ENCODE measurements around the gene NDUFS2. TPM values are rescaled to one million over a fixed set of nuclear protein-coding genes. Genes with fewer than 3 reads are reported as not detected.
A peak's percentile ranks its signal among the peaks of the same experiment; 100 is the strongest.

The NDUFS2 gene
- total and polyA plus RNA-seq, 9 of the 15 experiments (the other 6 are each of a cell fraction or from before 2014, with no cell fraction given), result 70.0 to 176 (median 141) TPM

DNA sequence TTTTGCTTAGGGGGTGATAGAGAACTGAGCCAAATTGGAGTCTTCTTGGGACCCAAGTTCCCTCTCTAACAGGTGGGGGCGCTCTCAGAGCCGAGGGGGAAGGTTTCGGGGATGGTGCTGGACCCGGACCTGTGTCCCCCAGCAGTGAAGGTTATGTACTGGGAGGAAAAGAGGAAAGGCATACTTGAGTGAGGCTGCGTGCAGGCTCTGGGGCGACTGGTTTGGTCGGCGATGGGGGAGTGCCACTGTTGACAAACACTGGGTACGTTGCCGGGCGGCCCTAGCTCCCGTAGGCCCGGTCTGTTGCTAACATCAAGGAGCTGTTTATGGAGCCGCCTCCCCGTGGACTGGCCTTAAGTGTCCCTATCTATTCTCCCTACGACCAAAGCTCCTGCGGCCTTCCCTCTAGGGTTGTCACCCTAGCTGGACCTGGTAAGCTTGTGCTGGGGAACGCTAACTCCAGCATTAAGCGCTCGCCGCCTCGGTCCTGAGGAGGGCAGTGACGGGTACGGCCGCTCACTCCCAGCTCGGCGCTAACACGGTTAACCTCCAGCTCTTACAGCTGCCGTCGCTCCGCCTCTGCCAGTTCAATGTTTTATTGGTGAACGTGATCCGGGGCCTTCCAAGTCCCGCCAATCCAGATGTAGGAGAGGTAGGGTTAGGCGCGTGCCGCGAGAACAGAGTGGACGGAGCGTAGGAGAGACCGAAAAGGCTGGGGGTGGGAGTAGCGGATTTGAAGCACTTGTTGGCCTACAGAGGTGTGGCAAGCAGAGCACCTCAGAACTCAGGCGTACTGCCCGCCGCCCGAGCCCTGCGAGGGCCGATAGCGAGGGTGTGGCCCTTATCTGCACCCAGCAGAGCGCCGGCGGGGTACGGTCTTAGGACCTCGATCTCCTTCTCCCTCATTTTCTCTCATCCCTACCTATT is 36.2 kb upstream of the NDUFS2 start, which contains the start of gene PPOX (continued):
- TF ChIP-seq, protein P1, sequence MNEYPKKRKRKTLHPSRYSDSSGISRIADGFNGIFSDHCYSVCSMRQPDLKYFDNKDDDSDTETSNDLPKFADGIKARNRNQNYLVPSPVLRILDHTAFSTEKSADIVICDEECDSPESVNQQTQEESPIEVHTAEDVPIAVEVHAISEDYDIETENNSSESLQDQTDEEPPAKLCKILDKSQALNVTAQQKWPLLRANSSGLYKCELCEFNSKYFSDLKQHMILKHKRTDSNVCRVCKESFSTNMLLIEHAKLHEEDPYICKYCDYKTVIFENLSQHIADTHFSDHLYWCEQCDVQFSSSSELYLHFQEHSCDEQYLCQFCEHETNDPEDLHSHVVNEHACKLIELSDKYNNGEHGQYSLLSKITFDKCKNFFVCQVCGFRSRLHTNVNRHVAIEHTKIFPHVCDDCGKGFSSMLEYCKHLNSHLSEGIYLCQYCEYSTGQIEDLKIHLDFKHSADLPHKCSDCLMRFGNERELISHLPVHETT (CRISPR knock-in tag; conservative IDR thresholded peaks at IDR 0.05 in 1 of 2, IDR thresholded peaks at IDR 0.05 in 1 of 2), result peak in 1 of 2 experiments; percentile 88; a peak in 2 of 4 replicates
- TF ChIP-seq, protein P2, sequence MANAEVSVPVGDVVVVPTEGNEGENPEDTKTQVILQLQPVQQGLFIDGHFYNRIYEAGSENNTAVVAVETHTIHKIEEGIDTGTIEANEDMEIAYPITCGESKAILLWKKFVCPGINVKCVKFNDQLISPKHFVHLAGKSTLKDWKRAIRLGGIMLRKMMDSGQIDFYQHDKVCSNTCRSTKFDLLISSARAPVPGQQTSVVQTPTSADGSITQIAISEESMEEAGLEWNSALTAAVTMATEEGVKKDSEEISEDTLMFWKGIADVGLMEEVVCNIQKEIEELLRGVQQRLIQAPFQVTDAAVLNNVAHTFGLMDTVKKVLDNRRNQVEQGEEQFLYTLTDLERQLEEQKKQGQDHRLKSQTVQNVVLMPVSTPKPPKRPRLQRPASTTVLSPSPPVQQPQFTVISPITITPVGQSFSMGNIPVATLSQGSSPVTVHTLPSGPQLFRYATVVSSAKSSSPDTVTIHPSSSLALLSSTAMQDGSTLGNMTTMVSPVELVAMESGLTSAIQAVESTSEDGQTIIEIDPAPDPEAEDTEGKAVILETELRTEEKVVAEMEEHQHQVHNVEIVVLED (CRISPR knock-in tag; IDR thresholded peaks at IDR 0.05), result no peak
- TF ChIP-seq MEF2D (tag; conservative IDR thresholded peaks at IDR 0.05; ENCODE audit: low read depth), result no peak
- peak; percentile 76 for TF ChIP-seq DMBX1 (CRISPR knock-in tag; IDR thresholded peaks at IDR 0.05; ENCODE audit: borderline replicate concordance)
- no peak for TF ChIP-seq GABPB2 (CRISPR knock-in tag; conservative IDR thresholded peaks at IDR 0.05)
- TF ChIP-seq U2AF1 (optimal IDR thresholded peaks at IDR 0.05; ENCODE audit: low read depth, low read length), result no peak
- TF ChIP-seq ETV5 (CRISPR knock-in tag; IDR thresholded peaks at IDR 0.05; ENCODE audit: low read depth), result peak; percentile 65
- TF ChIP-seq ZNF76 (CRISPR knock-in tag; IDR thresholded peaks at IDR 0.05; ENCODE audit: borderline replicate concordance), result no peak
- peak; percentile 97 for TF ChIP-seq ZNF589 (CRISPR knock-in tag; IDR thresholded peaks at IDR 0.05; ENCODE audit: low read depth)
- TF ChIP-seq BDP1 (IDR thresholded peaks at IDR 0.05; ENCODE audit: insufficient read depth, insufficient read length), result no peak
- no peak for TF ChIP-seq E2F3 (CRISPR knock-in tag; IDR thresholded peaks at IDR 0.05)
- no peak for TF ChIP-seq SREBF1 (IDR thresholded peaks at IDR 0.05; ENCODE audit: borderline replicate concordance, low read depth, low read length)
- TF ChIP-seq ARID1B (IDR thresholded peaks at IDR 0.05), result peak; percentile 100
- TF ChIP-seq, protein P3, sequence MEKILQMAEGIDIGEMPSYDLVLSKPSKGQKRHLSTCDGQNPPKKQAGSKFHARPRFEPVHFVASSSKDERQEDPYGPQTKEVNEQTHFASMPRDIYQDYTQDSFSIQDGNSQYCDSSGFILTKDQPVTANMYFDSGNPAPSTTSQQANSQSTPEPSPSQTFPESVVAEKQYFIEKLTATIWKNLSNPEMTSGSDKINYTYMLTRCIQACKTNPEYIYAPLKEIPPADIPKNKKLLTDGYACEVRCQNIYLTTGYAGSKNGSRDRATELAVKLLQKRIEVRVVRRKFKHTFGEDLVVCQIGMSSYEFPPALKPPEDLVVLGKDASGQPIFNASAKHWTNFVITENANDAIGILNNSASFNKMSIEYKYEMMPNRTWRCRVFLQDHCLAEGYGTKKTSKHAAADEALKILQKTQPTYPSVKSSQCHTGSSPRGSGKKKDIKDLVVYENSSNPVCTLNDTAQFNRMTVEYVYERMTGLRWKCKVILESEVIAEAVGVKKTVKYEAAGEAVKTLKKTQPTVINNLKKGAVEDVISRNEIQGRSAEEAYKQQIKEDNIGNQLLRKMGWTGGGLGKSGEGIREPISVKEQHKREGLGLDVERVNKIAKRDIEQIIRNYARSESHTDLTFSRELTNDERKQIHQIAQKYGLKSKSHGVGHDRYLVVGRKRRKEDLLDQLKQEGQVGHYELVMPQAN (IDR thresholded peaks at IDR 0.05; ENCODE audit: borderline replicate concordance), result peak; percentile 75; the same call in 1 of the 2 replicates
- peak in 1 of 2 experiments; percentile 41; a peak in 1 of 4 replicates for TF ChIP-seq KDM4B (IDR thresholded peaks at IDR 0.05; ENCODE audit: borderline replicate concordance in 2 of 2, low read depth in 1 of 2)
- TF ChIP-seq ZNF143 (CRISPR knock-in tag; IDR thresholded peaks at IDR 0.05), result no peak
- 0 out of 2 replicates have a peak, but pooled peaks have one; percentile 0 for TF ChIP-seq SPI1 (IDR thresholded peaks at IDR 0.05; ENCODE audit: borderline replicate concordance, low read depth, low read length)
- TF ChIP-seq ZFPM2 (CRISPR knock-in tag; IDR thresholded peaks at IDR 0.05), result no peak
- no peak for TF ChIP-seq NR4A1 (CRISPR knock-in tag; IDR thresholded peaks at IDR 0.05)
- no peak for TF ChIP-seq NR4A1 (tag; IDR thresholded peaks at IDR 0.05)
- peak; percentile 94 for TF ChIP-seq PHB2 (IDR thresholded peaks at IDR 0.05; ENCODE audit: low read depth)
- peak; percentile 84 for TF ChIP-seq NBN (IDR thresholded peaks at IDR 0.05; ENCODE audit: low read depth)
- peak; percentile 53 for TF ChIP-seq HCFC1 (IDR thresholded peaks at IDR 0.05; ENCODE audit: low read depth, low read length)
